Parathyroid adenoma (tissue), 2 donors: ENCODE measurements around the gene C2orf42.
"Not testable (repeated sequence)": the region's sequence is repeated elsewhere in the genome, so short reads cannot be mapped to it uniquely, and the experiment has no call there.

Experiments
- H2AFZ ChIP-seq: fragments of 300-600 bp; sonication (generic); one replicate; pipeline ENCODE4 v1.7.0; 2017; ENCODE audit warnings: antibody characterized with exemption, mild to moderate bottlenecking
- H3K27ac ChIP-seq: fragments of 300-600 bp; sonication (generic); one replicate; pipeline ENCODE4 v1.7.0; 2017
- H3K27me3 ChIP-seq: fragments of 300-600 bp; sonication (generic); one replicate; pipeline ENCODE4 v1.7.0; 2017; ENCODE audit warnings: low read length; ENCODE audit not compliant: control insufficient read depth, insufficient read depth
- H3K36me3 ChIP-seq: fragments of 300-600 bp; sonication (generic); one replicate; pipeline ENCODE4 v1.7.0; 2017; ENCODE audit warnings: low read length; ENCODE audit not compliant: control insufficient read depth, insufficient read depth
- H3K4me1 ChIP-seq: fragments of 300-600 bp; sonication (generic); one replicate; pipeline ENCODE4 v1.7.0; 2017; ENCODE audit warnings: control low read depth
- H3K4me2 ChIP-seq: fragments of 300-600 bp; sonication (generic); one replicate; pipeline ENCODE4 v1.7.0; 2017; ENCODE audit warnings: low read length
- H3K4me3 ChIP-seq: fragments of 300-600 bp; sonication (generic); one replicate; pipeline ENCODE4 v1.7.0; 2017; ENCODE audit warnings: low read depth, low read length
- H3K79me2 ChIP-seq: fragments of 300-600 bp; sonication (generic); one replicate; pipeline ENCODE4 v1.7.0; 2017; ENCODE audit warnings: control low read depth
- H3K9ac ChIP-seq: fragments of 300-600 bp; sonication (generic); one replicate; pipeline ENCODE4 v1.7.0; 2017; ENCODE audit warnings: mild to moderate bottlenecking
- H3K9me3 ChIP-seq: fragments of 300-600 bp; sonication (generic); one replicate; pipeline ENCODE4 v1.7.0; 2017; ENCODE audit warnings: low read length; ENCODE audit not compliant: control insufficient read depth
- TF ChIP-seq, protein P1 (sequence below): fragments of 300-600 bp; sonication (generic); IDR thresholded peaks from one replicate; pipeline ENCODE4 v1.7.0; 2017; ENCODE audit warnings: antibody characterized with exemption, mild to moderate bottlenecking
- donor health status: primary hyperparathyroidism.

The C2orf42 gene

DNA sequence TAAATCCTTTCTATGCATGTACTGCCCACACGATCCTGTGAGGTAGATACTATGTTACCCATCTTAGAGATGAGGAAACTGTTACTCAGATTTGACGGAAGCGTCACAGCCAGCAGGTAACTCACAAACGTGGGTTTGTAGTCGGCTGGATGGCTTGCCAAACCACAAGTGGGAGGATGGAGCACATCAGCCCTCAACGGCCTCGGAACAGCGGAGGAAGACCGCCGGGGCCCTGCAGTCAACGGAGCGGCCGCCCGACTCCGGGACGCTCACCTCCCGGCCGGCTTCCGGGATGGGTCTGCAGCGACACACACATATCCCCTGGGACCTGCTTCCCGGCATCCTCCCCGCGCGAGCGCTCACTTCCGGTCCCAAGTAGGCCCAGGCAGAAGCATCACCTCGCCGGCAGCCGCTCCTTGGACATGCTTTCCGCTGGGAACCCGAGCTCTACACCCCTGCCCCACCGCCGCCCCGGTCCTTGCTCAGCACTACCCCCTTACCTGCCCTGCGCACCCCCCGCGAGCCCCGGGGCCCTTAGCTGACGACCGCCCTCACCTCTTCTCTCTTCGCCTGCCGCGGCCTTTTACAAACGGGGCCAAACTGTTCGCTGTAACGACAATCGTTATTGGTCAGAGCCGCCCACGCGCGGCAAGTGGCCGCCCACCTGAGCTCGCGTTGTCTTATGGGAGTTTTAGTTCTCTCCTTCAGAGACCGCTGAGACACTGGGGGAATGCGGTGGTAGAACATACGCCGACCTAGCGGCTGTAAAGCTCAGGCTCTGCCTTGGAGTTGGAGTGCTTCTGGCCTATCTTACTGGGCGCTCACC lies at the start of gene C2orf42:
Gene C2orf42, minus strand, starts transcription at position 602 of the 826 bp plus-strand sequence. CDS start 9,034 bp downstream, outside the sequence.
- H3K36me3 ChIP-seq = no peaks in the 10 kb centered on the region
- TF ChIP-seq, protein P1, sequence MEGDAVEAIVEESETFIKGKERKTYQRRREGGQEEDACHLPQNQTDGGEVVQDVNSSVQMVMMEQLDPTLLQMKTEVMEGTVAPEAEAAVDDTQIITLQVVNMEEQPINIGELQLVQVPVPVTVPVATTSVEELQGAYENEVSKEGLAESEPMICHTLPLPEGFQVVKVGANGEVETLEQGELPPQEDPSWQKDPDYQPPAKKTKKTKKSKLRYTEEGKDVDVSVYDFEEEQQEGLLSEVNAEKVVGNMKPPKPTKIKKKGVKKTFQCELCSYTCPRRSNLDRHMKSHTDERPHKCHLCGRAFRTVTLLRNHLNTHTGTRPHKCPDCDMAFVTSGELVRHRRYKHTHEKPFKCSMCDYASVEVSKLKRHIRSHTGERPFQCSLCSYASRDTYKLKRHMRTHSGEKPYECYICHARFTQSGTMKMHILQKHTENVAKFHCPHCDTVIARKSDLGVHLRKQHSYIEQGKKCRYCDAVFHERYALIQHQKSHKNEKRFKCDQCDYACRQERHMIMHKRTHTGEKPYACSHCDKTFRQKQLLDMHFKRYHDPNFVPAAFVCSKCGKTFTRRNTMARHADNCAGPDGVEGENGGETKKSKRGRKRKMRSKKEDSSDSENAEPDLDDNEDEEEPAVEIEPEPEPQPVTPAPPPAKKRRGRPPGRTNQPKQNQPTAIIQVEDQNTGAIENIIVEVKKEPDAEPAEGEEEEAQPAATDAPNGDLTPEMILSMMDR = no peak
- peak within 1 kb of the TSS; percentile 99 for H3K27ac ChIP-seq
- no peaks in the 10 kb centered on the region for H3K27me3 ChIP-seq
- no peaks in the 10 kb centered on the region for H3K9me3 ChIP-seq
- peak within 1 kb of the TSS; percentile 96 for H3K4me3 ChIP-seq
- peak within 1 kb of the TSS; percentile 96 for H3K9ac ChIP-seq
- H3K4me1 ChIP-seq = peaks cover 4% of the 10 kb centered on the region
- H3K4me2 ChIP-seq = peak within 1 kb of the TSS; percentile 93
- no peaks in the 10 kb centered on the region for H3K79me2 ChIP-seq
- peak within 1 kb of the TSS; percentile 79 for H2AFZ ChIP-seq

DNA sequence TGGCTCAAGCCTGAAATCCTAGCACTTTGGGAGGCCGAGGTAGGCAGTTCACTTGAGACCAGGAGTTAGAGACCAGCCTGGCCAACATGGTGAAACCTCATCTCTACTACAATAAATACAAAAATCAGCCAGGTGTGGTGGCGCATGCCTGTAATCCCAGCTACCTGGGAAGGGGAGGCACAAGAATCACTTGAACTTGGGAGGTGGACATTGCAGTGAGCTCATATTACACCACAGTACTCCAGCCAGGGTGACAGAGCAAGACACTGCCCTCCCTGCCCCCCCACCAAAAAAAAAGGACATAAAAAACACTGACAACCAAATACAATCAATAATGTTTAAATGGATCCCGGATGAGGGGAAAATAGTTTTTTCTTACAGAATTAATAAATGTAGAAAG lies 49.8 kb upstream of the C2orf42 start:
- Histone ChIP-seq H3K27me3 (no peaks in the 10 kb centered on the region), H3K4me2 (no peak overlapping the region), H3K4me1 (no peaks in the 10 kb centered on the region), H3K36me3 (no peaks in the 10 kb centered on the region), H3K9me3 (no peaks in the 10 kb centered on the region), H2AFZ (no peak overlapping the region), H3K27ac (no peak overlapping the region), H3K4me3 (no peak overlapping the region), H3K79me2 (peaks cover 73% of the 10 kb centered on the region), H3K9ac (no peak overlapping the region)
- TF ChIP-seq, protein P1 = no peak

DNA sequence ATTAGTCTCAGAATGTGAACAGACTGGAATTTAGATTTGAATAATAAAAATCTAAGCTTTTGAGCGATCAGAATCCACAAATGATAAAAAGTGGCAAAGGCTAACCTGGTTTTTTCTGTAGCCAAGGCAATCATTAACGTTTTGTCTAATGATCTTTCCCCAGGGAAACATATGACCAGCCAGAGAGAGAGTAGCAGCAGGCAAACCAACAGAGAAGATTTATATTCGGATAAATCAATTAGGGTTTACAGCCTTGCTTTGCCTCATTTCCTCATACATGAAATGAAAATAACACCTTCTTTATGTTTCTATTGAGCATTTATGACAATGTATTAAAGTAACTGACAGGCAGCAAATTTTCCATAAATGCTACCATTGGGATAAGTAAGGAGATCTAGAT lies 43.1 kb upstream of the C2orf42 start:
- H3K27ac ChIP-seq = no peak overlapping the region
- no peaks in the 10 kb centered on the region for H3K9me3 ChIP-seq
- H3K4me2 ChIP-seq = no peak overlapping the region
- no peaks in the 10 kb centered on the region for H3K36me3 ChIP-seq
- H3K9ac ChIP-seq = no peak overlapping the region
- H3K27me3 ChIP-seq = no peaks in the 10 kb centered on the region
- H2AFZ ChIP-seq = no peak overlapping the region
- H3K79me2 ChIP-seq = peaks cover 24% of the 10 kb centered on the region
- TF ChIP-seq, protein P1 = no peak
- H3K4me1 ChIP-seq = no peaks in the 10 kb centered on the region
- no peak overlapping the region for H3K4me3 ChIP-seq

DNA sequence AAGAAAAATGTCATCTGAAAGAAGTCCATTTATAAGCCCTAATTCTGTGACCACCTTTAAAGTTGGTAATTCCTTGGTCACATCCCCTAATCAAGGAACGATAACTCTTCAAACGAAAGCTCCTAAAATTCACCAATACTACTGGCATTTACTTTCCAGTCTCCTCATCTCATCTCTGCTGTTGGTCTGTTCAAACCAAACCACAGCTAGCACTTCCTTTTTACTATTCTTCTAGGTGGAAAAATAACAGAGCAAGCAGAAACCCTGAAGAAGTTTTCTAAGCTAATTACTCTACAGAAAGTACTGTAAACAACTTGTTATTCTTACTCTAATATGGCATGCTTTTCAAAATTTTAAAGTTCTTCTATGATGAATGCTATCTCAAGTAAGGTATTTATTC lies 36.0 kb upstream of the C2orf42 start:
- TF ChIP-seq, protein P1 = no peak
- Histone ChIP-seq H3K4me3 (no peak overlapping the region), H3K9me3 (no peaks in the 10 kb centered on the region), H3K27me3 (no peaks in the 10 kb centered on the region), H3K36me3 (no peaks in the 10 kb centered on the region), H2AFZ (no peak overlapping the region), H3K27ac (no peak overlapping the region), H3K79me2 (no peaks in the 10 kb centered on the region), H3K9ac (no peak overlapping the region), H3K4me2 (no peak overlapping the region), H3K4me1 (no peaks in the 10 kb centered on the region)

DNA sequence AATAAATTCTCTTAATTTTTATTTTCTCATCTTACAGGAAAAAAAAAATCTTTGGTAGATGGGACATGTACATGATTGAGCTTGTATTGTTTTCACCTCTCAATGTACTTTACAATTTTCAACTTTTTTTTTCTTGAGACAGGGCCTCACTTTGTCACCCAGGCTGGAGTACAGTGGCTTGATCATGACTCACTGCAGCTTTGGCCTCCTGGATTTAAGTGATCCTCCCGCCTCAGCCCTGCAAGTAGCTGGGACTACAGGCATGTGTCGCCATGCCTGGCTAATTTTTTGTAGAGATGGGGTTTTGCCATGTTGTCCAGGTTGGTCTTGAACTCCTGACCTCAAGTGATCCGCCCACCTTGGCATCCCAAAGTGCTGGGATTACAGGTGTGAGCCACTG lies 32.5 kb upstream of the C2orf42 start:
- not testable (repeated sequence) for H3K79me2 ChIP-seq, H3K4me3 ChIP-seq, H2AFZ ChIP-seq, H3K9me3 ChIP-seq, H3K36me3 ChIP-seq, H3K4me1 ChIP-seq, H3K27ac ChIP-seq, H3K4me2 ChIP-seq, H3K27me3 ChIP-seq, H3K9ac ChIP-seq
